Liver (tissue), 9 donors: ENCODE results near the gene CCDC28B. TPM values are rescaled to one million over a fixed set of nuclear protein-coding genes. Genes with fewer than 3 reads are reported as not detected.

Experiments
- DNase-seq: peaks from one replicate; pipeline ENCODE4 v3.0.0-alpha.2; 2017; ENCODE audit warnings: low spot score
- H3K27ac ChIP-seq, 2 donors: one replicate each; pipeline ENCODE4 v1.7.0; 2013; ENCODE audit warnings: inconsistent platforms in 2 of 2, low read length in 2 of 2, control low read depth in 1 of 2, low read depth in 1 of 2, mild to moderate bottlenecking in 1 of 2
- H3K27me3 ChIP-seq, 4 donors: one replicate each; pipeline versions ENCODE4 v1.6.1 to v1.7.0; 2013; ENCODE audit warnings: low read length in 3 of 4, inconsistent platforms in 1 of 4, mild to moderate bottlenecking in 1 of 4, moderate library complexity in 1 of 4; ENCODE audit not compliant: control insufficient read depth in 4 of 4, insufficient read depth in 4 of 4
- H3K36me3 ChIP-seq, 4 donors: one replicate each; pipeline versions ENCODE4 v1.6.1 to v1.7.0; 2013; ENCODE audit warnings: low read length in 3 of 4, mild to moderate bottlenecking in 3 of 4, low read depth in 1 of 4, moderate library complexity in 1 of 4; ENCODE audit not compliant: control insufficient read depth in 4 of 4, insufficient read depth in 3 of 4
- H3K4me1 ChIP-seq, 4 donors: one replicate each; pipeline versions ENCODE4 v1.6.1 to v1.7.0; 2013; ENCODE audit warnings: low read length in 3 of 4, mild to moderate bottlenecking in 3 of 4, moderate library complexity in 1 of 4; ENCODE audit not compliant: control insufficient read depth in 4 of 4, insufficient read depth in 4 of 4
- H3K4me3 ChIP-seq, 3 donors: one replicate each; pipeline versions ENCODE4 v1.6.1 to v1.7.0; 2013; ENCODE audit warnings: low read length in 3 of 3, control low read depth in 1 of 3, low read depth in 1 of 3, mild to moderate bottlenecking in 1 of 3
- H3K9ac ChIP-seq, 2 donors: one replicate each; pipeline ENCODE4 v1.7.0; 2013; ENCODE audit warnings: low read length in 2 of 2, mild to moderate bottlenecking in 2 of 2, moderate library complexity in 2 of 2, control low read depth in 1 of 2, low read depth in 1 of 2
- H3K9me3 ChIP-seq, 4 donors: one replicate each; pipeline versions ENCODE4 v1.6.1 to v1.7.0; 2013; ENCODE audit warnings: low read length in 3 of 4; ENCODE audit not compliant: control insufficient read depth in 4 of 4
- EGR1 ChIP-seq, 2 donors: IDR thresholded peaks; 2 replicates each; pipeline ENCODE4 v1.6.1; 2016 to 2018; ENCODE audit warnings: antibody characterized with exemption in 2 of 2, low read depth in 2 of 2
- FOXA2 ChIP-seq: IDR thresholded peaks from 2 replicates; pipeline ENCODE4 v1.6.1; 2016; ENCODE audit warnings: antibody characterized with exemption
- GABPA ChIP-seq, 2 donors: IDR thresholded peaks in 1 of 2; conservative IDR thresholded peaks in 1 of 2; 2 replicates each; pipeline ENCODE4 v1.6.1; 2016; ENCODE audit warnings: antibody characterized with exemption in 2 of 2, mild to moderate bottlenecking in 1 of 2, moderate library complexity in 1 of 2
- HNF4G ChIP-seq: IDR thresholded peaks from 2 replicates; pipeline ENCODE4 v1.6.1; 2016; ENCODE audit warnings: antibody characterized with exemption
- MAX ChIP-seq: IDR thresholded peaks from 2 replicates; pipeline ENCODE4 v1.6.1; 2016; ENCODE audit warnings: antibody characterized with exemption
- RAD21 ChIP-seq, 2 donors: IDR thresholded peaks; 2 replicates each; pipeline ENCODE4 v1.6.1; 2016; ENCODE audit warnings: antibody characterized with exemption in 2 of 2, mild to moderate bottlenecking in 2 of 2
- SP1 ChIP-seq: IDR thresholded peaks from 2 replicates; pipeline ENCODE4 v1.6.1; 2018; ENCODE audit warnings: antibody characterized with exemption, mild to moderate bottlenecking
- YY1 ChIP-seq: IDR thresholded peaks from 2 replicates; pipeline ENCODE4 v1.6.1; 2016; ENCODE audit warnings: antibody characterized with exemption, mild to moderate bottlenecking
- ZBTB33 ChIP-seq: IDR thresholded peaks from 2 replicates; pipeline ENCODE4 v1.6.1; 2016; ENCODE audit warnings: antibody characterized with exemption
- WGBS: extraction: QIAGEN DNeasy Blood & Tissue Kit; methylation state at CpG from one replicate; pipeline ENCODE4 v1.1.7; 2013; 5-methylcytosine and 5-hydroxymethylcytosine counted together
- polyA plus RNA-seq, 2 donors: library from polyadenylated mRNA; stranded (reverse) in 1 of 2; unstranded in 1 of 2; fragments of 200-250 nt in 1 of 2; fragments of >200 nt in 1 of 2; fragmentation: Nextera tagmentation in 1 of 2; extraction: Ambion mirVana in 1 of 2; gene quantifications; one replicate each; pipeline versions ENCODE4 v1.2.1 to v1.2.3, GENCODE V29; 2013 to 2015
- total RNA-seq, 2 donors: library from RNA; depleted of rRNA; stranded (reverse); fragments of >200 nt; gene quantifications; one replicate each; pipeline ENCODE4 v1.2.3, GENCODE V29; 2014
- donor health status: healthy.
- donor health status: healthy.
- donor health status: healthy.
- donor health status: healthy.
- donor health status: healthy.

The CCDC28B gene
- total and polyA plus RNA-seq, 4 donors, result 0.75 to 20.6 (median 1.0) TPM

- H3K4me1 ChIP-seq, result no peaks in the 10 kb centered on the region
- no peaks in the 10 kb centered on the region for H3K27me3 ChIP-seq
- no peaks in the 10 kb centered on the region for H3K9me3 ChIP-seq
- H3K9ac ChIP-seq, result no peak overlapping the region
- DNase-seq, result no peak
- H3K4me3 ChIP-seq, result no peak overlapping the region
- no peak overlapping the region for H3K27ac ChIP-seq
- peaks cover 5 to 56% (median 38%) of the 10 kb centered on the region in 4 donors for H3K36me3 ChIP-seq
- 92% methylated on average over 5 of the region's 5 CpGs for WGBS
- TF ChIP-seq ZBTB33 (no peak), YY1 (no peak), EGR1 (IDR thresholded peaks at IDR 0.05; ENCODE audit: low read depth in 2 of 2) (no peak), SP1 (no peak)
Measured at GRCh38 chr1:32231843-32232432, 31.5 kb downstream of the CCDC28B start.

- Histone ChIP-seq H3K9me3 (no peaks in the 10 kb centered on the region), H3K9ac (no peak overlapping the region), H3K27me3 (no peaks in the 10 kb centered on the region), H3K4me3 (no peak overlapping the region), H3K4me1 (no peaks in the 10 kb centered on the region), H3K36me3 (peaks cover 5 to 49% (median 32%) of the 10 kb centered on the region in 4 donors), H3K27ac (no peak overlapping the region)
- TF ChIP-seq SP1 (no peak), MAX (no peak), FOXA2 (no peak), GABPA (IDR thresholded peaks at IDR 0.05 in 1 of 2, conservative IDR thresholded peaks at IDR 0.05 in 1 of 2) (no peak), ZBTB33 (no peak), HNF4G (no peak)
- DNase-seq, result no peak
- 91% methylated on average over 8 of the region's 8 CpGs for WGBS
Measured at GRCh38 chr1:32232558-32233304, 32.3 kb downstream of the CCDC28B start.

- no peaks in the 10 kb centered on the region for H3K9me3 ChIP-seq
- H3K9ac ChIP-seq, result no peak overlapping the region
- H3K27ac ChIP-seq, result no peak overlapping the region
- 88% methylated on average over 7 of the region's 7 CpGs for WGBS
- no peak for DNase-seq
- H3K36me3 ChIP-seq, result peaks cover 5 to 31% (median 18%) of the 10 kb centered on the region in 4 donors
- TF ChIP-seq RAD21 (IDR thresholded peaks at IDR 0.05) (peak in 1 of 2 donors; percentile 35), ZBTB33 (no peak)
- no peaks in the 10 kb centered on the region for H3K4me1 ChIP-seq
- H3K27me3 ChIP-seq, result no peaks in the 10 kb centered on the region
- no peak overlapping the region for H3K4me3 ChIP-seq
Measured at GRCh38 chr1:32234792-32235191, 34.4 kb downstream of the CCDC28B start.
